ENCODE data around the gene LYPD1. TPM values are rescaled to one million over a fixed set of nuclear protein-coding genes. Genes with fewer than 3 reads are reported as not detected.

The LYPD1 gene
- total and polyA plus RNA-seq, 2 donors from 2014 or later = 4.7 to 11.1 TPM

DNA sequence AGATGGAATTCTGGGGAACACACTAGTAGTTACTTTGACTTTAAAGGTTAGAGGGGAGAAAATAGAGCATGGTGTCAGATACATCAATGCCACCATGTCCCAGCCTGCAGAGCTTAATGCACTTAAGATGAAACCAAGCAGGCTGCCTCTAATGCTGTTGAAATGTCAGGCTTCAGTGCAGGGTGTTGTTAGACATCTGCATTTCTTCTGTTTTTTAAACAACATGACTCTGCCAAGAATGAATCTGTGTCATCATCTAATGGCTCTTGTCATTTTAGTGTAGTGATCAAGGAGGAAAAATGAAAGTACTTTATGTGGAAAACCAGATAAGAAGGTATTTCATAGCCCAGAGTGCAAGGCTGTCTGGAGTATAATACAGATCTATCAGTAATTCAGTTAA is 29.9 kb downstream of the LYPD1 start:
- Histone ChIP-seq H3K36me3 (ENCODE audit: control insufficient read depth in 2 of 3, insufficient read depth in 3 of 3, low read length in 3 of 3) (no peaks in the 10 kb centered on the region), H3K27ac (ENCODE audit: low read depth in 2 of 2, low read length in 2 of 2) (no peak overlapping the region), H3K27me3 (ENCODE audit: control insufficient read depth, insufficient read depth, low read length) (no peaks in the 10 kb centered on the region), H3K9ac (ENCODE audit: low read length in 3 of 3) (no peak overlapping the region), H3K9me3 (ENCODE audit: control insufficient read depth in 2 of 3, insufficient read depth in 1 of 3, low read length in 3 of 3) (no peaks in the 10 kb centered on the region), H3K4me3 (ENCODE audit: low read length in 3 of 3) (no peak overlapping the region), H3K4me1 (ENCODE audit: control insufficient read depth in 2 of 3, insufficient read depth in 2 of 3, low read depth in 1 of 3, low read length in 3 of 3) (peaks cover 0 to 6% (median 2%) of the 10 kb centered on the region in 3 donors)
- FAIRE-seq (no peak), DNase-seq (no peak)
- TF ChIP-seq, protein P1, sequence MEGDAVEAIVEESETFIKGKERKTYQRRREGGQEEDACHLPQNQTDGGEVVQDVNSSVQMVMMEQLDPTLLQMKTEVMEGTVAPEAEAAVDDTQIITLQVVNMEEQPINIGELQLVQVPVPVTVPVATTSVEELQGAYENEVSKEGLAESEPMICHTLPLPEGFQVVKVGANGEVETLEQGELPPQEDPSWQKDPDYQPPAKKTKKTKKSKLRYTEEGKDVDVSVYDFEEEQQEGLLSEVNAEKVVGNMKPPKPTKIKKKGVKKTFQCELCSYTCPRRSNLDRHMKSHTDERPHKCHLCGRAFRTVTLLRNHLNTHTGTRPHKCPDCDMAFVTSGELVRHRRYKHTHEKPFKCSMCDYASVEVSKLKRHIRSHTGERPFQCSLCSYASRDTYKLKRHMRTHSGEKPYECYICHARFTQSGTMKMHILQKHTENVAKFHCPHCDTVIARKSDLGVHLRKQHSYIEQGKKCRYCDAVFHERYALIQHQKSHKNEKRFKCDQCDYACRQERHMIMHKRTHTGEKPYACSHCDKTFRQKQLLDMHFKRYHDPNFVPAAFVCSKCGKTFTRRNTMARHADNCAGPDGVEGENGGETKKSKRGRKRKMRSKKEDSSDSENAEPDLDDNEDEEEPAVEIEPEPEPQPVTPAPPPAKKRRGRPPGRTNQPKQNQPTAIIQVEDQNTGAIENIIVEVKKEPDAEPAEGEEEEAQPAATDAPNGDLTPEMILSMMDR (IDR thresholded peaks at IDR 0.05; ENCODE audit: borderline replicate concordance, extremely low read depth, insufficient read depth) = no peak
- intact Hi-C loops (cut with DNase I) = no loop called here

DNA sequence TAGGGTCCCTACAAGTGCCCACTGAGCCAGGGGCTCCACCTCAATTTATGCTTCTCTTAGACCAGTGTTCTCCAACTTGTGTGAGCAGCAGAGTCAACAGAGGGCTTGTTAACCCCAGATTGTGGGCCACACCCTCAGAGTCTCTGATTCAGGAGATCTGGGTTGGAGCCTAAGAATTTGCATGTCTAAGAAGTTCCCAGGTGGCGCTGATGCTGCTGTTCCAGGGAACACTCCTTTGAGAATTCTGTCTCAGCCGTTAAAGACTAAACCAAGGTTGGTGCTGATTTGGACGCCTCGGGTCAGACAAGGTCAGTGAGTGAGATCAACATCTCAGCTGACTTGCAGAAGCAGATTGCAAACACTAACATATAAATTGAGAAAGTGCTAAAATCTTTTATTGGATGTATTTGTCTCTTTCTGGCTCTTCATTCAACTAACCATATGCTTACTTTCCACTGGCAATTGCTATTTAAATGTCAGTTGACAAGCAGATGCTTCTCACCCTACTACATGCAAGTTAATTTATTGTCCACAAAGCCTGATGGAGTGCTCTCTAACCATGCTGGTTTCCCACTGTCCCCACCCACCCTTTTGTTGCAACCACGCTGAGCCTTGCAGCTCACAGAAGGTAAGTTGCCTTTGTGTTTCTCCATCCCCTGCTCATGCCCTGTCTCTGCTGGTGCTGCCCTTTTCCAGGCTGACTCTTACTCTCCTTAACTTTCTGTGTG is 31.5 kb downstream of the LYPD1 start:
- no peak for DNase-seq
- H3K36me3 ChIP-seq (ENCODE audit: control insufficient read depth in 2 of 3, insufficient read depth in 3 of 3, low read length in 3 of 3) = no peaks in the 10 kb centered on the region
- peaks cover 0 to 6% (median 5%) of the 10 kb centered on the region in 3 donors for H3K4me1 ChIP-seq (ENCODE audit: control insufficient read depth in 2 of 3, insufficient read depth in 2 of 3, low read depth in 1 of 3, low read length in 3 of 3)
- FAIRE-seq = no peak
- intact Hi-C loops (cut with DNase I) = no loop called here
- no peaks in the 10 kb centered on the region for H3K9me3 ChIP-seq (ENCODE audit: control insufficient read depth in 2 of 3, insufficient read depth in 1 of 3, low read length in 3 of 3)
- H3K27ac ChIP-seq (ENCODE audit: low read depth in 2 of 2, low read length in 2 of 2) = no peak overlapping the region
- no peak overlapping the region for H3K4me3 ChIP-seq (ENCODE audit: low read length in 3 of 3)
- H3K27me3 ChIP-seq (ENCODE audit: control insufficient read depth, insufficient read depth, low read length) = no peaks in the 10 kb centered on the region
- TF ChIP-seq, protein P1 (IDR thresholded peaks at IDR 0.05; ENCODE audit: borderline replicate concordance, extremely low read depth, insufficient read depth) = no peak
- H3K9ac ChIP-seq (ENCODE audit: low read length in 3 of 3) = no peak overlapping the region

DNA sequence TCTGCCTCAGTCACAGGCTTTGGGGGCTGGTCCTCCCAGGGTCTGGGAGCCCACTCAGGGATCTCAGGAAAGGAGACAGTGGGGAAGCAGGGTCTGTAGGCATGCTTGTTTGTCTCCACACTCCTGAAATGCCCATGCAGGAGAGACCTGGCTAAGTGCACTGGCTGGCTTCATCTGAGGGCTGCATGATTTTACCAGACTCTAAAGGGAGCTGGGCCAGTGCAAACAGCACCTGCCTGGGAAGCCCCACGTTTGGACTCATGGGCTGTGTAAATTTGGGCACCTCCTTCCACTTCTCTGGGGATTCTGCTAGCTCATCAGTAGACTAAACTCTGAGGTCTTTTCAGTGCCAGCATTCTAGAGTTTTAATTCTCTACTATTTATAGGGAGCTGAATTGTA is 33.7 kb downstream of the LYPD1 start:
- H3K9me3 ChIP-seq (ENCODE audit: control insufficient read depth in 2 of 3, insufficient read depth in 1 of 3, low read length in 3 of 3) = no peaks in the 10 kb centered on the region
- intact Hi-C loops (cut with DNase I) = no loop called here
- no peak overlapping the region for H3K9ac ChIP-seq (ENCODE audit: low read length in 3 of 3)
- no peaks in the 10 kb centered on the region for H3K27me3 ChIP-seq (ENCODE audit: control insufficient read depth, insufficient read depth, low read length)
- no peak overlapping the region for H3K27ac ChIP-seq (ENCODE audit: low read depth in 2 of 2, low read length in 2 of 2)
- TF ChIP-seq, protein P1 (IDR thresholded peaks at IDR 0.05; ENCODE audit: borderline replicate concordance, extremely low read depth, insufficient read depth) = no peak
- DNase-seq (no peak), FAIRE-seq (no peak)
- no peaks in the 10 kb centered on the region for H3K36me3 ChIP-seq (ENCODE audit: control insufficient read depth in 2 of 3, insufficient read depth in 3 of 3, low read length in 3 of 3)
- H3K4me3 ChIP-seq (ENCODE audit: low read length in 3 of 3) = no peak overlapping the region
- H3K4me1 ChIP-seq (ENCODE audit: control insufficient read depth in 2 of 3, insufficient read depth in 2 of 3, low read depth in 1 of 3, low read length in 3 of 3) = peaks cover 0 to 16% (median 13%) of the 10 kb centered on the region in 3 donors

Measured in kidney (tissue), 14 donors.